HUDEP-2 (cell line): ENCODE measurements around the gene ILKAP.
A peak's percentile ranks its signal among the peaks of the same experiment; 100 is the strongest.

ENCODE experiments used
- DNase-seq, 76 experiments: peaks; one replicate each; lab custom pipeline; 2025; ENCODE audit not compliant: unreplicated experiment in 76 of 76; lab: John Stamatoyannopoulos, UW

ILKAP gene

GRCh38 chr2:238139196-238140039 lies 64.1 kb downstream of the ILKAP start:
- peak in 19 of 76 experiments; percentile 4 to 43 (median 22) for DNase-seq

- no peak for DNase-seq
These were observed 64.9 kb downstream of the ILKAP start, which contains the start of gene KLHL30 for GRCh38 chr2:238138331-238139195. TSS of gene KLHL30 (plus strand) at chr2:238138668. CDS start at chr2:238140755, 2,087 bp downstream.

DNA sequence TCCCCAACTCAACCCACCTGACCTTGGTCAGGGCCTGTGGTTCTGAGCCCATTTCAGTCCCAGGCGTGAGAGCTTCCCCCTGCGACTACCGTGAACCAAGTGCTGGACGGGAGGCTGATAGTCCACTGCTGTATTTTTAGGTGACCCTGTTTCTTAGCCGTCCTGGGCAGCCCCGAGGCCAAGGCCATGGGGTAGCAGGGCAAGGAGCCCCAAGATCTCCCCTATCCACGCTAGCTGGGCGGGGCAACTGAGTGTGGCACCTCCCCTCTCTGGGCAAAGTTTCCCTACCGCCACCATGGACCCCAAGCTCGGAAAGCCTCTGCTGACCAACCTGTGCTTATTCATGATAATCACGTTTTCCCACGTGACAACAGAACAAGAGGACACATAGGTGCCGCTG lies 65.6 kb downstream of the ILKAP start:
- no peak for DNase-seq

DNA sequence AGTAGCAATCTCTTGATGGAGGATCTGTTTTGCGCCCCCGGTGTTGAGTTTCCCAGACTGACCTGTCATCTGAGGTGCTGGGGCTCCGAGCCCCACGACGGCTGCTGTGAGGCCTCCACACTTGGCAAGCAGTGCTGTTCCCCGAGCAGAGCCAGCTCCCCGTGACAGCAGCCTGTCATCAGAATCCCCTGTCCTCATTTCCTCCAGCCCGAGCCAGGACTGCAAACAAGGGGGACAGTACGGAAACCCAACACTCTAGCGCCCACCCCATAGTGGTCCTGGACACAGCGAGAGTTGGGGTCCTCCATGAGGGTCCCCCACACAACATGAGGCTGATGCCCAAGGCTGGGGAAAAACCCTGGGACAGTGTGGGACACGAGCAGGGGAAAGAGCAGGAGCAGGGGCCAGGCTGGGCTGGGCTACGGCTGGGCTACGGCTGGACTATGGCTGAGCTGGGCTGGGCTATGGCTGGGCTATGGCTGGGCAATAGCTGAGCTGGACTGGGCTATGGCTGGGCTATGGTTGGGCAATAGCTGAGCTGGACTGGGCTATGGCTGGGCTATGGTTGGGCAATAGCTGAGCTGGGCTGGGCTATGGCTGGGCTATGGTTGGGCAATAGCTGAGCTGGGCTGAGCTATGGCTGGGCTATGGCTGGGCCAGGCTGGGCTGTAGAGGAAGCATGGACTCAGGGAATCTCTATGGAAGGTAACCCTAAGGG lies 66.5 kb downstream of the ILKAP start:
- peak in 1 of 76 experiments; percentile 16 for DNase-seq

DNA sequence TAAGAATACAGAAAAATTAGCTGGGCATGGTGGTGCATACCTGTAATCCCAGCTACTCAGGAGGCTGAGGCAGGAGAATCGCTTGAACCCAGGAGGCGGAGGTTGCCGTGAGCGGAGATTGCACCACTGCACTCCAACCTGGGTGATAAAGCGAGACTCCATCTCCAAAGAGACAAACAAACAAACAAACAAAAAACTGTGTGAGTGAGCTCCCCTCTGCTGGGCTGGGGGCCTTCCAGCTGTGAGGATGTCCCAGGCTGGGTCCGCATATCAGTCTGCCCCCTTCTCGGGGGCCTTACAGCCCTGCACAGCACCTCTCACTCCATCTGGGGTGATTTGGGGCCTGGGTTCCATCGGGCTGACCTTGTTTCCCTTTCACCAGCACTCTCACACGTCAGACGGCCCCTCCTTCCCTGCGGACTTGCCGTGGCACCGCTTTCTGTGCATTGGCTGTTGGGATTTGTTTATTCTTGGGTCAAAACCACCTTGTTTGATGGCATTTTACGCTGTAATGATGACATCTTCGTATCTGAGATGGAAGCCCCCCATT lies 67.8 kb downstream of the ILKAP start:
- no peak for DNase-seq

- no peak for DNase-seq
These were observed 69.1 kb downstream of the ILKAP start for GRCh38 chr2:238134393-238134785.

GRCh38 chr2:238133499-238134392 lies 69.7 kb downstream of the ILKAP start:
- no peak for DNase-seq

DNA sequence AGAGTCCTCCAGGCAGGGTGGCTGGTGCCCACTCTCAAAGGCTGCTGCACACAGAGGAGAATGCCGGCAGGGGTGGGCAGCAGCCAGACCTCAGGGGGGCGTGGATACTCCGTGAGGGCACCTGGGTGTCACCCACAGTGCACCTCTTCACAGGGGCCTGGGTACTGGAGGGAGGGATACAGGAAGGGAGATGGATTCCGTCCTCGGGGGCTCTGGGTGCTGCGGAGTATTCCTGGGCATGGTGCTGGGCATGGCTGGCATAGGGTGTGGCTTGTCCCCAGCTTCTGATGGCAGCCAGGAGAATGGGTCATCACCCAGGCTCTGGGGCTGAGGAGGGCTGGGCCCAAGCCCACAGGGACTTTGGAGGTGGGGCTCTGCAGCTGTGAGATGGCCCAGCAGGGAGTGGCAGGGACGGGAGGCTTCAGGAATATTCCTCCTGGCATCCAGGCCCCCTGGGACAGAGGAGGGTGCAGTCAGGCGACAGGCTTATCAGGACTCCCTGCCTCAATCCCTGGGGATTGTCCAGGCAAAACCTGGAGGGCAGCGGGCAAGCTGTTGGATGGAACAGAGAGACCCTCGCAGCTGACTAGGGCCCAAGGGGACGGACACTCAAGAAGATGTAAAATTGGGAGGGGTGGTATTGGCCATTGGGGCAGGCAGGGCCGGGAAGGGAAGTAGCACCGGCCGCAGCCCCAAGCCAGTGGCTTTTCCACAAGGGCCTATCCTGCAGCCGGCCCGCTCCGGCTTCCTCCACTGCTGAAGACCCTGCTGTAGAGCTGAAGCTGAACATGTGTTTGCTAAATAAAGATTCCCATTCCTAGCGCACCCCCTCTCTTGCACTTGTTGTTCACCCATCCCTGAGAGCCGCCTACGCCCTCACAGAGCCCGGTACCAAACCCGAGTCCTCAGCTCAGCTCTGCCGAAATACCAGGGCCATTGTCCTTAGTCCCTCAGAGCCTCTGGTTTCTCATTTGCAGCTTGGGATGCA lies 70.7 kb downstream of the ILKAP start:
- no peak for DNase-seq

- no peak for DNase-seq
These were observed 71.6 kb downstream of the ILKAP start for GRCh38 chr2:238131761-238132462.

- no peak for DNase-seq
These were observed 72.5 kb downstream of the ILKAP start for GRCh38 chr2:238130696-238131628.

DNA sequence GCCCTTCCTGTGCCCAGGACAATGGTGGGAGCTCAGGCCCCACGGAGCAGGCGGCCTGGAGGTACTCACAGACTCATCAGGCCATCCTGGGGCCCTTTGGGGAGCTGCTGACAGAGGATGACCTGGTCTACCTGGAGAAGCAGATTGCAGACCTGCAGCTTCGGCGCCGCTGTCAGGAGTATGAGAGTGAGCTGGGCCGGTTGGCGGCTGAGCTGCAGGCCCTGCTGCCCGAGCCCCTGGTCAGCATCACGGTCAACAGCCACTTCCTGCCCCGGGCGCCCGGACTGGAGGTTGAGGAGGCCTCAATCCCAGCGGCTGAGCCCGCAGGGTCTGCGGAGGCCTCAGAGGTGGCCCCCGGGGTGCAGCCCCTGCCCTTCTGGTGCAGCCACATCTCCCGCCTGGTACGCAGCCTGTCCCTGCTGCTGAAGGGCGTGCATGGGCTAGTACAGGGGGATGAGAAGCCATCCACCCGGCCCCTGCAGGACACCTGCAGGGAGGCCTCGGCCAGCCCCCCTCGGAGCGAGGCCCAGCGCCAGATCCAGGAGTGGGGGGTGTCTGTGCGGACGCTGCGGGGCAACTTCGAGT lies 73.3 kb downstream of the ILKAP start:
- DNase-seq: no peak

- no peak for DNase-seq
These were observed 74.1 kb downstream of the ILKAP start for GRCh38 chr2:238129166-238130010.

DNA sequence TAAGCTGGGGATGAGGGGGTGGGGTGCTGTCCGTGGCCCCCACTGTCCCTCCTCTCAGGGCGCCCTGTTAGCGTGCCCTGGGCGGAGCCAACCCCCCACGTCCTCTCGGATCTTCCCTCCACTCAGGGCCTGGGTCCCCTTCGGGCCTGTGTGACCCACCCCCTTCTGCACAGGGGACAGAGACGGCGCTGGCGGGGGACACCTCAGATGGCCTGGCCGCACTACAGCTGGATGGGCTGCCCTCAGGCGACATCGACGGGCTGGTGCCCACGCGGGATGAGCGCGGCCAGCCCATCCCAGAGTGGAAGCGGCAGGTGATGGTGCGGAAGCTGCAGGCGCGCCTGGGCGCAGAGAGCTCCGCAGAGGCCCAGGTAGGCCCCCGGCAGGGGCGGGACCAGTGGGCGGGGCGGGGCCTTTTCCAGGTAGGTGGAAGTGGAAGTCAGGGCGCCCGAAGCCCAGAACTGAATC lies 74.9 kb downstream of the ILKAP start:
- DNase-seq: no peak

DNA sequence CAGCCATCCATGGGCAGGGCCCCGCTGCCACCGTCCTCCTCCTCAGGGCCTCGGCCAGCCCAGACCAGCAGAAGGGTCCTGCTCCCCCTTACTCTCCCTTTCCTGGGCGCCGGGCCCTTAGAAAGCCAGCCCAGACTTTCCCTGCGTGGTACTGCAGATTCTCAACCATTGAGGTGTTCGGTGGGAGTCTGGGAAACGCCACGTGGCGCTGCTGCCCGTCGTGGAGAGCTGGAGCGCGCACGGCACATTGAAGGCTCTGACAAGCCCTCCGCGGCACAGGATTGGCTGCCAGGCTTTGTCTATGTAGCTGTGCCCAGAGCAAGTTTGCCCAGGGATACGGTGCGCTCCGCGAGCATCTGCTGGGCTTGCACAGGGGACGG lies 75.4 kb downstream of the ILKAP start:
- no peak for DNase-seq
